Hepatocyte (in vitro differentiated cells): ENCODE data around the gene CHSY3.

Experiments used
- EZH2 ChIP-seq: fragments of 200-600 bp; sonication (generic); IDR thresholded peaks from 2 replicates; pipeline ENCODE4 v1.6.1; 2016; ENCODE audit warnings: antibody characterized with exemption, mild to moderate bottlenecking, borderline replicate concordance
- EZH2phosphoT487 ChIP-seq: fragments of 200-600 bp; sonication (generic); IDR thresholded peaks from one replicate; pipeline ENCODE4 v1.6.1; 2018; ENCODE audit warnings: antibody characterized with exemption, mild to moderate bottlenecking, low read depth, moderate library complexity; ENCODE audit not compliant: unreplicated experiment, severe bottlenecking
- TF ChIP-seq, protein P1 (sequence below): fragments of 200-600 bp; sonication (generic); IDR thresholded peaks from 2 replicates; pipeline ENCODE4 v1.5.1; 2016; ENCODE audit warnings: antibody characterized with exemption, mild to moderate bottlenecking; ENCODE audit not compliant: poor library complexity

DNA sequence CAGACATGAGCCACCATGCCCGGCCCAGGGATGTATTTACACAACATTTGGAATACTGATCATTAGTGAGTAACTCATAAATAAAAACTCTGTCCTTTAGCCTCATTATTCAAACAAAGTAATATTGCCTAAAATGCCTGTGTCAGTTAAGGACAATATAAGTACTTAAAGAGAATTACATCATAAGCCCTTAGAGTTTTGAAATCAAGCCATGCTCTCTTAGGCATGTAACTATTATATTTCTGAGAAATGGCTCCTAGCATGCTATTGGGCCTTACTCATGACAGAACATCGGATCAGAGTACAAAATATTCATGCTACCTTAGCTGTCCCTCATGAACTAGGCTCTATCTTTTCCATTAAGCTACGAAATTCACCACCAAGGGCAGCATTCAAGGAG lies 309.3 kb downstream of the CHSY3 start:
- no peak for TF ChIP-seq EZH2
- TF ChIP-seq, protein P1, sequence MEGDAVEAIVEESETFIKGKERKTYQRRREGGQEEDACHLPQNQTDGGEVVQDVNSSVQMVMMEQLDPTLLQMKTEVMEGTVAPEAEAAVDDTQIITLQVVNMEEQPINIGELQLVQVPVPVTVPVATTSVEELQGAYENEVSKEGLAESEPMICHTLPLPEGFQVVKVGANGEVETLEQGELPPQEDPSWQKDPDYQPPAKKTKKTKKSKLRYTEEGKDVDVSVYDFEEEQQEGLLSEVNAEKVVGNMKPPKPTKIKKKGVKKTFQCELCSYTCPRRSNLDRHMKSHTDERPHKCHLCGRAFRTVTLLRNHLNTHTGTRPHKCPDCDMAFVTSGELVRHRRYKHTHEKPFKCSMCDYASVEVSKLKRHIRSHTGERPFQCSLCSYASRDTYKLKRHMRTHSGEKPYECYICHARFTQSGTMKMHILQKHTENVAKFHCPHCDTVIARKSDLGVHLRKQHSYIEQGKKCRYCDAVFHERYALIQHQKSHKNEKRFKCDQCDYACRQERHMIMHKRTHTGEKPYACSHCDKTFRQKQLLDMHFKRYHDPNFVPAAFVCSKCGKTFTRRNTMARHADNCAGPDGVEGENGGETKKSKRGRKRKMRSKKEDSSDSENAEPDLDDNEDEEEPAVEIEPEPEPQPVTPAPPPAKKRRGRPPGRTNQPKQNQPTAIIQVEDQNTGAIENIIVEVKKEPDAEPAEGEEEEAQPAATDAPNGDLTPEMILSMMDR, result no peak
- no peak for TF ChIP-seq EZH2phosphoT487
